BLaER1 treated with 17β-estradiol and CSF1 and Interleukin-3, amounts not matched to agents 10 nM and 100 nM (cell line): ENCODE results near the gene TTF2.
"Not testable (repeated sequence)": the region's sequence is repeated elsewhere in the genome, so short reads cannot be mapped to it uniquely, and the experiment has no call there.

ENCODE experiments used
- H3K27ac ChIP-seq, 11 experiments: shearing (Covaris generic); formaldehyde crosslinking; 2 replicates each; pipeline ENCODE4 v1.8.1; 2022
- H3K27me3 ChIP-seq, 11 experiments: shearing (Covaris generic); formaldehyde crosslinking; 2 replicates each; pipeline ENCODE4 v1.8.1; 2022
- H3K36me3 ChIP-seq, 11 experiments: shearing (Covaris generic); formaldehyde crosslinking; 2 replicates each; pipeline ENCODE4 v1.8.1; 2022
- H3K4me1 ChIP-seq, 10 experiments: shearing (Covaris generic); formaldehyde crosslinking; 2 replicates each; pipeline ENCODE4 v1.8.1; 2022
- H3K4me2 ChIP-seq, 11 experiments: shearing (Covaris generic); formaldehyde crosslinking; 2 replicates each; pipeline ENCODE4 v1.8.1; 2022
- H3K4me3 ChIP-seq, 10 experiments: shearing (Covaris generic); formaldehyde crosslinking; 2 replicates each; pipeline ENCODE4 v1.8.1; 2022
- H3K9ac ChIP-seq, 11 experiments: shearing (Covaris generic); formaldehyde crosslinking; 2 replicates each; pipeline ENCODE4 v1.8.1; 2022
- H3K9me3 ChIP-seq, 11 experiments: shearing (Covaris generic); formaldehyde crosslinking; replicated peaks in 1 of 11; 2 replicates each; pipeline ENCODE4 v1.8.1; 2022
- H4K20me1 ChIP-seq, 11 experiments: shearing (Covaris generic); formaldehyde crosslinking; 2 replicates each; pipeline ENCODE4 v1.8.1; 2022
- Cebpa-rat ChIP-seq, 11 experiments: shearing (Covaris generic); IDR thresholded peaks; 2 replicates each; pipeline ENCODE4 v1.8.1; 2022

The TTF2 gene

GRCh38 chr1:117116784-117117130 is 56.6 kb downstream of the TTF2 start:
- H3K27me3 ChIP-seq, result peaks cover 0 to 4% (median 0%) of the 10 kb centered on the region in 11 experiments; a peak in 2 of 22 replicates

GRCh38 chr1:117117697-117118096 is 57.6 kb downstream of the TTF2 start:
- H3K36me3 ChIP-seq, result peaks cover 0 to 6% (median 0%) of the 10 kb centered on the region in 11 experiments; a peak in 1 of 22 replicates
- no peaks in the 10 kb centered on the region for H4K20me1 ChIP-seq
- no peaks in the 10 kb centered on the region for H3K9me3 ChIP-seq
- no peak for TF ChIP-seq Cebpa-rat (IDR thresholded peaks at IDR 0.05)
- H3K4me1 ChIP-seq, result peaks cover 7 to 14% (median 9%) of the 10 kb centered on the region in 10 experiments; a peak in 17 of 20 replicates
- H3K4me3 ChIP-seq, result no peak overlapping the region
- peaks cover 0 to 12% (median 0%) of the 10 kb centered on the region in 11 experiments; a peak in 5 of 22 replicates for H3K27me3 ChIP-seq
- H3K9ac ChIP-seq, result no peak overlapping the region
- H3K4me2 ChIP-seq, result no peak overlapping the region
- H3K27ac ChIP-seq, result no peak overlapping the region

More at GRCh38 chr1:117116784-117117130, 56.6 kb downstream of the TTF2 start:
- Histone ChIP-seq H3K9me3 (no peaks in the 10 kb centered on the region), H3K27ac (no peak overlapping the region), H4K20me1 (no peaks in the 10 kb centered on the region), H3K9ac (no peak overlapping the region), H3K4me3 (no peak overlapping the region), H3K4me2 (no peak overlapping the region), H3K4me1 (peaks cover 7 to 11% (median 8%) of the 10 kb centered on the region in 10 experiments; a peak in 17 of 20 replicates), H3K36me3 (peaks cover 0 to 6% (median 0%) of the 10 kb centered on the region in 11 experiments; a peak in 1 of 22 replicates)
- no peak for TF ChIP-seq Cebpa-rat (IDR thresholded peaks at IDR 0.05)

GRCh38 chr1:117118137-117118536 is 58.0 kb downstream of the TTF2 start:
- no peak overlapping the region for H3K27ac ChIP-seq
- H4K20me1 ChIP-seq, result no peaks in the 10 kb centered on the region
- H3K4me3 ChIP-seq, result no peak overlapping the region
- peaks cover 7 to 14% (median 9%) of the 10 kb centered on the region in 10 experiments; a peak in 17 of 20 replicates for H3K4me1 ChIP-seq
- no peak for TF ChIP-seq Cebpa-rat (IDR thresholded peaks at IDR 0.05)
- no peaks in the 10 kb centered on the region for H3K9me3 ChIP-seq
- H3K27me3 ChIP-seq, result peaks cover 0 to 12% (median 0%) of the 10 kb centered on the region in 11 experiments; a peak in 5 of 22 replicates
- peaks cover 0 to 5% (median 0%) of the 10 kb centered on the region in 11 experiments; a peak in 1 of 22 replicates for H3K36me3 ChIP-seq
- no peak overlapping the region for H3K4me2 ChIP-seq
- H3K9ac ChIP-seq, result no peak overlapping the region

- H3K36me3 ChIP-seq, H3K4me2 ChIP-seq, H4K20me1 ChIP-seq, H3K4me3 ChIP-seq, H3K27ac ChIP-seq, H3K9me3 ChIP-seq, H3K9ac ChIP-seq: not testable (repeated sequence)
- peaks cover 7 to 14% (median 9%) of the 10 kb centered on the region in 10 experiments; a peak in 17 of 20 replicates for H3K4me1 ChIP-seq
- peaks cover 0 to 12% (median 0%) of the 10 kb centered on the region in 11 experiments; a peak in 5 of 22 replicates for H3K27me3 ChIP-seq
These were observed 59.0 kb downstream of the TTF2 start for GRCh38 chr1:117119144-117119543.

DNA sequence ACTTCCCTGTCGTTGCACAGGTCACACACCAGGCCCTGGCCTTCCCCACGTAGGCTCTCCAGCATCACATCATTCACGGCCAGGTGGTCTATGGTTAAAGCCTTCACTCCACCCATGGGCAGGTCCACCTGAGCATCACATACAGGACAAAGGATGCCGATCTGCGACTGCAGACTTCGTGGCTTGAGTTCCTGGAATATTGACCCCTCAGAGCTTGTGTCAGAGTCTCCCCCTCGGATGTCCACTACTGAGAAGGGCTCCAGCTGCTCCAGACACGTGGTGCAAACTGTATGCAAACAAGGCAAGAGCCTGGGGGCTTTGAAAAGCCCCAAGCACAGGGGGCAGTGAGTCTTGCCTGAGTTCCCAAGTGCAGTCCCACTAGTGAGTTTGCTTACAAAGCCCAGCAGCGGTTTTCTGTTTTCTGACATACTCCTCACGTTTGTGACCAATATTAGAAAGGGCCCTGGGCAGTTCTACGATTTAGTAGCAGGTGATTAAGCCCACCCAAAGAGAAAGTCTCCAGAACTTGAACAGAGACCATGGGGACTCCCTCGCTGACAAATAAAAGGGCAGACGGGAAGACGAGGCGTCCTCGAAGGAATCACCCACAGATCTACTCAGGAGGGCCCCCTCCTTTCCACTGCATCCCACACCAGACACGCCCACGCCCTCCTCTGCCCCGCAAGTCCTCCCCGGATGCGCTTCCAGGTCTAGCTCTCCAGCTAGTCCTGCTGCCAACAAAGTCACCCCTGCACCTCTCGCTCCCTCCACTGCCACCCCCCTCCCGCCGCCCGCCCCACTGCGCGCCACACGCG is 60.9 kb downstream of the TTF2 start:
- Histone ChIP-seq H3K9me3 (no peaks in the 10 kb centered on the region), H3K36me3 (no peaks in the 10 kb centered on the region; a peak in 1 of 22 replicates), H3K27ac (peak overlapping the region in 9 of 11 experiments; percentile 56 to 78 (median 69); a peak in 10 of 22 replicates), H3K4me1 (peaks cover 7 to 14% (median 9%) of the 10 kb centered on the region in 10 experiments; a peak in 17 of 20 replicates), H3K4me2 (peak overlapping the region; percentile 84 to 97 (median 95)), H3K27me3 (peaks cover 0 to 12% (median 0%) of the 10 kb centered on the region in 11 experiments; a peak in 5 of 22 replicates), H4K20me1 (no peaks in the 10 kb centered on the region), H3K4me3 (peak overlapping the region; percentile 48 to 76 (median 67)), H3K9ac (peak overlapping the region; percentile 62 to 83 (median 81); a peak in 21 of 22 replicates)
- TF ChIP-seq Cebpa-rat (IDR thresholded peaks at IDR 0.05), result no peak

GRCh38 chr1:117121589-117122329 is 61.6 kb downstream of the TTF2 start, which contains the start of gene TRIM45:
TSS of gene TRIM45 (minus strand) at chr1:117121749. CDS start at chr1:117121201, 548 bp downstream.
- Histone ChIP-seq H4K20me1 (no peaks in the 10 kb centered on the region), H3K9me3 (no peaks in the 10 kb centered on the region), H3K27ac (peak within 1 kb of the TSS in 10 of 11 experiments; percentile 56 to 80 (median 69); a peak in 19 of 22 replicates), H3K4me3 (peak within 1 kb of the TSS; percentile 48 to 76 (median 67)), H3K9ac (peak within 1 kb of the TSS; percentile 62 to 83 (median 81)), H3K27me3 (peaks cover 0 to 12% (median 0%) of the 10 kb centered on the region in 11 experiments; a peak in 5 of 22 replicates), H3K4me2 (peak within 1 kb of the TSS; percentile 84 to 97 (median 95)), H3K4me1 (peaks cover 8 to 16% (median 11%) of the 10 kb centered on the region in 10 experiments; a peak in 18 of 20 replicates), H3K36me3 (no peaks in the 10 kb centered on the region; a peak in 1 of 22 replicates)
- TF ChIP-seq Cebpa-rat (IDR thresholded peaks at IDR 0.05), result no peak

GRCh38 chr1:117122330-117123025 is 62.4 kb downstream of the TTF2 start:
- peak overlapping the region; percentile 48 to 76 (median 67); a peak in 19 of 20 replicates for H3K4me3 ChIP-seq
- peak overlapping the region; percentile 84 to 97 (median 95) for H3K4me2 ChIP-seq
- no peaks in the 10 kb centered on the region for H4K20me1 ChIP-seq
- H3K27ac ChIP-seq, result peak overlapping the region in 4 of 11 experiments; percentile 64 to 78 (median 68); a peak in 3 of 22 replicates
- no peaks in the 10 kb centered on the region for H3K9me3 ChIP-seq
- no peaks in the 10 kb centered on the region; a peak in 1 of 22 replicates for H3K36me3 ChIP-seq
- no peak for TF ChIP-seq Cebpa-rat (IDR thresholded peaks at IDR 0.05)
- peaks cover 0 to 12% (median 0%) of the 10 kb centered on the region in 11 experiments; a peak in 5 of 22 replicates for H3K27me3 ChIP-seq
- peaks cover 8 to 17% (median 11%) of the 10 kb centered on the region in 10 experiments; a peak in 18 of 20 replicates for H3K4me1 ChIP-seq
- H3K9ac ChIP-seq, result peak overlapping the region in 10 of 11 experiments; percentile 78 to 83 (median 81); a peak in 18 of 22 replicates

DNA sequence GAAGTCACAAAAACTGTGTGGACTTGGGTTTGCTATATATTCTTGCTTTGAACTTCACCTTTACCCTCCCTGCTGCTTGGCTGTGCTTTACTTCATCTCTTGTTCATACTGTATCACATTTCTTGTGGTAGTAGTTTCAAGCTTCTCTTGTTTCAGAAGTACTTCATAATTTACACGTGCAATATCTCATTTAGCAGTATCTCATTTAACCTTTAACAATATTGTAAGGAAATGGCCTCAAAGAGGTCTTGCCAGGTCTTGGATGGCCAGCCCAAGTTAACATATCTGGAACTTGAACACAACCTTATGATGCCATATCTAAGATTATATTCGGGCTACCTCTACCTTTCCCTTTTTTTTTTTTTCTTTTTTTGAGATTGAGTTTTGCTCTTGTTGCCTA is 63.1 kb downstream of the TTF2 start:
- no peaks in the 10 kb centered on the region for H3K36me3 ChIP-seq
- no peak overlapping the region for H3K4me3 ChIP-seq
- no peaks in the 10 kb centered on the region for H4K20me1 ChIP-seq
- no peak overlapping the region for H3K9ac ChIP-seq
- peaks cover 0 to 12% (median 0%) of the 10 kb centered on the region in 11 experiments; a peak in 5 of 22 replicates for H3K27me3 ChIP-seq
- H3K4me2 ChIP-seq, result no peak overlapping the region
- H3K9me3 ChIP-seq, result no peaks in the 10 kb centered on the region
- no peak overlapping the region for H3K27ac ChIP-seq
- H3K4me1 ChIP-seq, result peaks cover 8 to 17% (median 11%) of the 10 kb centered on the region in 10 experiments; a peak in 18 of 20 replicates
- no peak for TF ChIP-seq Cebpa-rat (IDR thresholded peaks at IDR 0.05)
